Stimulated activated CD8-positive, alpha-beta memory T cell treated with anti-CD3 and anti-CD28 coated beads, Interleukin-4, amount 100 ng/mL, for 4 hours (primary cell): ENCODE results near the gene DDX60.
"Not testable (repeated sequence)": the region's sequence is repeated elsewhere in the genome, so short reads cannot be mapped to it uniquely, and the experiment has no call there.

Source experiments
- DNase-seq, 2 donors: peaks; one replicate each; pipeline ENCODE4 v3.0.0-alpha.2; 2020; ENCODE audit warnings: low read depth in 2 of 2, low spot score in 1 of 2

Gene DDX60

DNA sequence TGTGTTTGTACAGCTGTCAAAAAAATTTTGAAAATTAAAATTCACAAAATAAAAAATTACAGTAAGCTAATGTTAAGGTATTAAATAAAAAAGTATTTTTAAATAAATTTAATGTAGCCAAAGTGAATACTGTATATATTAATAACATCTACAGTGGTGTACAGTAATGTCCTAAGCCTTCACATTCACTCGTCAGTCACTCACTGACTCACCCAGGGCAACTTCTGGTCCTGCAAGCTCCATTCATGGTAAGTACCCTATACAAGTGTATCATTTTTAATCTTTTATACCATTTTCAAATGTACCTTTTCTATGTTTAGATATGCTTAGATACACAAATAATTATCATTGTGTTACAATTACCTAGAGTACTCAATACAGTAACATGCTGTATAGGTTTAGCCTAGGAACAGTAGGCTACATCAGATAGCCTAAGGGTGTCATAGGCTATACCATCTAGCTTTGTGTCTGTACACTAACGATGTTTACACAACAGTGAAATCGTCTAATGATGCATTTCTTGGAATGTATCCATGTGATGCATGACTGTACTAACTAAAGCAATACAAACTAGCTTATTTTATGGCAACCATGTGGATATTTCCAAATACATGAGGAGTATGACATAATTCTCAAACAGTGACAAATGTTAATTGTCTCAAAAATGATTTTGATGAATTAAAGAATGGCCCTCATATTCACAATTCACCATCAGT, 13.7 kb downstream of the DDX60 start:
- DNase-seq: no peak

DNA sequence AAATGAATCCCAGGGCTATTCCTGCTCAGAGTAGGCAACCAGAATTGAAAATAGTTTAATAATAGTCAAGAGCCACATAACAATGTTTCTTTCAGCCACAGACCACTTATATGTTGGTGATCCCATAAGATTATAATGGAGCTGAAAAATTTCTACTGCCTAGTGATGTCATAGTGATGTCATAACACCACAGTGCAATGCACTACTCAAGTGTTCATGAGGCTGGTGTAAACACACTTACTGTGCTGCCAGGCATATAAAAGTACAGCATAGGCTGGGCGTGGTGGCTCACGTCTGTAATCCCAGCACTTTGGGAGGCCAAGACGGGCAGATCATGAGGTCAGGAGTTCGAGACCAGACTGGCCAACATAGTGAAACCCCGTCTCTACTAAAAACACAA, 15.1 kb downstream of the DDX60 start:
- not testable (repeated sequence) for DNase-seq

DNA sequence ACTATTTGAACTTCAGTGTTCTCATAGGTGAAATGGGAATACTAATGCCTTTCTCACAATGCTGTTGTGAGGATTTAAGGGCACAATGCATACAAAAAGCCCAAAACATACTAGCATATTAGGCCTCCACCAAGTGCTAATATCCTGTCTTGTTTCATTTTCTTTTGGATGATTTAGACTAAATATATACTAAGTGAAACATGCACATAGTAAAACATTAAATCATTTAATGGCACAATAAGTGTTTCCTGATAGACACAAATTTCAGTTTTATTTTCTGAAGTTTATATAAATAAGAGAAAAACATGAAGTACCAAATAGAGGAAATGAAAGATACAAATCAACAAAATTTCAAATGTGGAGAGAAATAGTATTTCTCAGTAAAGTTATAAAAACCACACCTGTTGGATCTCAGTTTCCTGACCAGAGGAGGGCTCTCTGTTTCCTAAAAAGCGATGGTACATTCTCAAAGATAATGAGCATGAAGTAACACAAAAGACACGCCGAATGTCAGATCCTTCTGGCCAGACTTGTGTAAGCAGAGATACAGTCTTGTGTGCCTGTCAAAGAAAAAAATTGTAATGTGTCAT, 25.1 kb downstream of the DDX60 start:
- DNase-seq: no peak

DNA sequence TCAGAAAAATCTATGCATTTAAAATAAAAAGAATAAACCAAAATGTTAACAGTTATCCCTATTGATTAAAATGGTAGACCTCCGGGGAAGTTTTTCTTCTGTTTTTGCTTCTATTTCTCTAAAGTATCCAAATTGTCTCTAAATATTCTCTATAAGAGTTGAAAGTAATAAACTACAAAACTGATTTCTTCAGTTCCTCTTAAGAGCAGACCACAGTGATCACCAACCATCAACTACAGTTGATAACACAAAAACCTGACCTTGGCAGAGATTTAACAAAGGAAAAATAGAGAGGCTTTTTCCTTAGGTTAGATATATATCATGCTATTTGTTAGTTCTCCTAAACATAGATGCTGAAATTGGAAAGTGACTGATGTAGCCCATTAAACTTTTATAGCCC, 27.3 kb downstream of the DDX60 start:
- no peak for DNase-seq

DNA sequence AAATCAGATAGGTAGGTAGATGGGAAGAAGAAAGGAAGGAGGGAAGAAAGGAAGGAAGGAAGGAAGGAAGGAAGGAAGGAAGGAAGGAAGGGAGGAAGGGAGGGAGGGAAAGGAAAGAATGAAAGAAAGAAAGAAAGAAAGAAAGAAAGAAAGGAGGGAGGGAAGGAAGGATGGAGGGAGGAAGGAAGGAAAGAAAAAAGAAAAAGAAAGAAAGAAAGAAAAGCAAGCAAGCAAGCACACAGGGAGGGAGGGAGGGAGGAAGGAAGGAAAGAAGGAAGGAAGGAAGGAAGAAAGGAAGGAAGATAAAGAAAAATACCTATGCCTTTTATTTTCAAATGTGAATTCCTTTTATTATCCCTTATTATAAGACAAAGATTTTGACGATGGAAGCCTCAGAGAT, 32.7 kb downstream of the DDX60 start:
- not testable (repeated sequence) for DNase-seq

DNA sequence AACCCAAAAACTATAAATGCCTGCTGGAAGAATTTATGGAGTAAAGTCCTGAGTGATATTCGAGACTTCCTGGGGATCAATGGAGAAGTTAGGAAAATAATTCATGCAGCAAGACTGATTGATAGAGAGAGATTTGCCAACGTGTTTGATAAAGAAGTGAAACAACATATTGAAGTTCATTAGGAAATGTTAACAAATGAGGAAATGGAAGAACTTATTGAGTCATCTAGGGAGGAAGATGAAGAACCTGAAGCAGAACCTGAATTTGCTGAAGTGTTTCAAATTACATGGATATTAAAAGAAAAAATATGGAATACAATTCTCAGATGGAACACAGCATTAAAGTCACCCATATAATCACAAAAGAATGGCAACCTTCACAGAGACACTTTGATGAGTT, 39.0 kb downstream of the DDX60 start:
- no peak for DNase-seq

DNA sequence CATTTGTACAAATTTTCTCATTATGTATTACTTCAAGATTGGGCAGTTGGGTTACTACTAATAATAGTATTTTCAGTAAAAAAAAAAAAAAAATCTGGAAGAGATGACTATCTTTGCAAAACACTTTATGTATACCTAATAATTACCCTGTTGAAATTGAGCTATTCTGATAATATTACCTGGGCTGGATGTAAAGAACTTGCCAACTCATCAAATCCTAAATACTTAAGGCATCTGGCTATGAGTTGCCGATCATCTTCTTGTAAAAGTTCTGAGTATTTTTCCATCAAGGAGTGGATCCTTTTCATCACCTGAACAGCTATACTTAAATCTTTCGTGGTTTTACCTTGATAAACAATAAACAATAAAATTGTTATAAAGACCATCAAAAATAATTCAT, 42.7 kb downstream of the DDX60 start:
- DNase-seq: no peak

DNA sequence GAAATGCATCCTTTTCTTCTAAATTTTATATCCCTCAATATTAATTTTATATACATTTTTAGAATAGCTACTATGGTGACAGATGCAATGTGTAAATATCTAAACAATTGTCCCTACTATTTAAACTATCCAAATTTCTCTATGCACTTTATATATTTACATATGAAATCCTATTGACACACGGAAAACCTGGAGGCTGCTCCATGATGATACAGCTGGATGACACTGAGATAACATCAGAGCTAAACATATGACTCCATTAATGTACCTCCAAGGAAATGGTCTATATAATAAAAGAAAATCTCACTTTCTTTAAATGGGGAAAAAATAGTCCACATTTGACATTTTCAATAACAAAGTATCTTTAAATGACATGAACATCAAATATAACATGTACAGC, 43.7 kb downstream of the DDX60 start:
- DNase-seq: no peak

DNA sequence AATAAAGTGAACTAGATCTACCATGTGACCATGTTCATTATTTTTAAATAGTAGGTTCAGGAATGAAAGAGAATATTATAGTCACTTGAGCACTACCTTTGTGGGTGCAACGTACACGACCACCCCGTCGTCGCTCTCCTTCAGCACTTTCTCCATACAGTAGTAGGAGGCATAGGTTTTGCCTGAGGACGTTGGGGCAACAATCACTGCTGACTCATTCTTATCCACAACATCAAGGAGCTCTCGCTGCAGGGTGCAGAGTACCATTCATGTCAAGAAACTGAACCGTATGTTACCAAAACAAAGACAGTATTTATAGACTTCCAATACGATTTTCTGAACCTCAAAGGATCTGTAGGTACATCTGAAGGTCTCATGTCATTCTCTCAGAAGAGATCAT, 44.7 kb downstream of the DDX60 start:
- no peak for DNase-seq

DNA sequence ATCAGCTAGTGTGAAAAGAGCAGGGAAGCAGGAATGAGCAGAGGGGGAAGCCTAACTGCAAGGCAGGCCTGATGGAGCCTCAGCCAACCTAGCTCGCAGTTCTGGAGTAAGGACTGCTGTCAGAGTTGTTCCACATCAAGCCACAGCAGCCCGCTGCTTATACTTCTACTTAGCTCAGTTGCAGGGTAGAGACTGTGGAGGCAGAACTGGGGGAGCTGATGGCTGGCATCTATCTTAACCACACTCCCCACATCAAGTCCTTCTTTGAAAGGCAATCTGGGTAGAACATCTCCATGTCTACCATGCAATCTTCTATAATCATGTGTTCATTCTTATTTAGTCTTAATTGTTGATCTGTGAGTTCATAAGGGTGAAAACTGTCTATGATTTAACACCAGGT, 46.1 kb downstream of the DDX60 start:
- no peak for DNase-seq

DNA sequence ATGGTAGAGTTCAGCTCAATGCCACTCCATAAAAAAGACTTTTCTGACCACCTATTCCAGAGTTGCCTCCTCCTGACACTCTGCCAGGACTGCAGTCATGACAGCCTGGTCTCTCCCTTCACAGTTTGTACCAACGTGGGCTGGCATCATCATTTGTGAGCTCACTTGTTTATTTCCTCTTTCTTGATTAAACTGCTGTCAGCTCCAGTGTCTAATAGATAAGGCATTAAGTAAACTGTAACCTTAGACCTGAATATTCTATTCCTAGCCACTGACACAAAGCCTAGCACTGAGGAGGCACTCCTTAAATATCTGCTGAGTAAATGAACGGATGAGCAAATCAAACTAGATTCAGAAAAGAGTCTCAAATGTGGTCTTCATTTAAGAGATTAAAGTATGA, 48.7 kb downstream of the DDX60 start:
- no peak for DNase-seq

DNA sequence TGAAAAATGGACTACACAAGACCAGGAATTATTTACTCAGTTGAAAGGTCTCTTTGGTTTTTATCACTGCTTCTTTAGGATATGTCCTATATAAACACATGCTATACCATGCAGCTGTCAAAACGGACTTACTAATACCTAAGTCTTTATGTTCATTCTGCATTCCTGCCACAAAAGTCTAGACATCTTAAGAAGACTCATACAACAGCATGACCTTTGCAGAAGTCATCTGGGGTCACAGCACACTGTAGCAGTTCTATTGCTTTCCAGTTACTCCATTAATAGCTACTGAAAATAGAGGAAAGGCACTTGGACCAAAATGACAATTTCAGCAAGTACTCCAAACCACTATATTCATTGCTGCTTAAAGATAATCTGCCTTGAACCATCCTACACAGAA, 53.2 kb downstream of the DDX60 start:
- no peak for DNase-seq

DNA sequence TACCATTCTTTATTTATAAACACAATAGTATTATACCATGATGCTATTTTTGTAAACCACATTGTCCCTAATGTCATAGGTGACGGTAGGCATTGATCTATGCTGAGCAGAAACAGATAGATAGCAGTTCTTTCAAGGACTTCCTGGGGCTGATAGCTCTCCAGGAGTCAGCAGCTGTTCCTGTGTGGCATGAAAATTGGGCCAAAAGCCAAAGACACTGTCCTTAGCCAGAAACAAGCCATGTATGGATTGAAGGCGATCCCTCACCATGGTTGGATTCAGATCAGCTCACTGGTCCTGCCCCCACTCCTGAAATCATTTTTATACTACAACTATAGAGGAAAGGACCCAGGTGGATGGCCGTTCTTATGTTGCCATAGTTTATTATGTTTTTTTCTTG, 53.6 kb downstream of the DDX60 start:
- DNase-seq: no peak

DNA sequence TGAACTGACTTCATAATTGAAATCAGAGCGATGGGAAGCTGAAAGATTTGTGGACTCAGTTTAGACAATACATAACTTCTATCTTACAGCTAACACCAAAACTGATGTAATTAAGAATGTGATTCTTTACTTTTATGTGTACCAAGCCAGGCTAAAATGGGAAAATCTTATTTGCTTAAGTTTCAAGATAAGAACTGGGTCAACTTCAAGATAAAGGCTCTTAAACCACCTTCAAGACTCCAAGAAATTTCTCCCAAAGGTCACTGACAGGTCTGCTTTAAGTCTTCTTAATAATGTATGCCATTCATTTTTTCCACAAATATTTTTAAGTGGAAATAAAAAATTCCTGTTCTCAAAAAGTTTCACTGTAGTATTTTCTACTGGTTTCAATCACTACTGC, 55.5 kb downstream of the DDX60 start:
- no peak for DNase-seq

DNA sequence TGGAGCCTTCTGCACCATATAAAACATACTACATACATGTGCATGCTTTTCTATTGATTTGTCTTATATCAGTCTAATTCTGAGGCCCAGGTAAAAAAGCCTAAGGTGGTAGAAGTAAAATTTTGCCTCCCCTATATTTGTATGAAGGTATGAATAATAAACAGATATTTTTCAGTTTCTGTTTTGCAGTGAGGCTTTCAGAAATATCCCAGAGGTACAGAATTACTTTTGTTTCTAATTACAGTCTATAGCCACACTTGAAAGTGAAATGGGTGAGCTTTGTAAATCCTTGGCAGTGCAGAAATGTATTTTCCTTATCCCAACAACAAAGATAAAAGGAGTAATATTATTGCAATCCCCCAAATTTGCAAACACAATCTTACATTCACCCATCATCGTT, 59.5 kb downstream of the DDX60 start:
- no peak for DNase-seq

DNA sequence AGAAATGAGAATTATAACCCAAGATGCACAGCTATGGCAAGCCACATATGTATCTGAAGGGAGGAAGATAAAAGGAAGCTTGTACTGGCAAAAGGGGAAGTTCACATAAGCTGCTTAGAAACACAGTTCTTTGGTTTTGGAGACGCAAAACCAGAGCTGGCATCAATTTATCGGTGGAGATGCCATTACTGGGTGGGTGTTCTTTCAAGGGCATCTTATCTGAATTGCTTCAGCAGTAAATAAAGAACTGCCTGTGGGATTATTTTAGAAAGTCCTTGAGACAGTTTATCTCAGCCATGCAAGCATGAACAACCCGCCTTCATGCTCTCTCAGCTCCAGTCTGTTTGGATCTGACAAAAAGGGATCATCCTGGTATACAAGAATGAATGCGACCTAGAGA, 60.8 kb downstream of the DDX60 start:
- no peak for DNase-seq

DNA sequence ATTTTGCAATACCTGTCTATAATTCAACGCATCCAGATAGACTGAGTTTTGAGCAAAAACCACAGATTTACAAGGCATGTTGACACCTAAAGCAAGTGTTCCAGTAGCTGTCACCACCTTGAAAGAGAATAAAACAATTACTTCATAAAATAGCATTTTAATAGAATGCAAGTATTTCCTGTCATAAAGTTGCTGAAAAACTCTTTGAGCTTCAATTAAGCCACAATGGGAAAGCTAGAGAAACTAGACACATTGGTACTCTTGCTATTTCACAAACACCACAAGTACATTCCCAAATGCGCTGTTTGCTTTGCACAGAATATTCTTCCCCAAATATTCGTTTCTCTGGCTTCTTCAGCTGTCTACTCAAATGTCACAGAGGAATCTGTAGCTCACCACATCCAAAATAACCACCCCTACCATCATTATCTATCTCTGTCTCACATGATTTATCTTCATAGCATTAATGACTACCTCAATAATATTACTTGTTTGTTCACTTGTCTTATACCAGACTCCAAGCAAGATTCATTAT, 70.3 kb downstream of the DDX60 start:
- DNase-seq: no peak

DNA sequence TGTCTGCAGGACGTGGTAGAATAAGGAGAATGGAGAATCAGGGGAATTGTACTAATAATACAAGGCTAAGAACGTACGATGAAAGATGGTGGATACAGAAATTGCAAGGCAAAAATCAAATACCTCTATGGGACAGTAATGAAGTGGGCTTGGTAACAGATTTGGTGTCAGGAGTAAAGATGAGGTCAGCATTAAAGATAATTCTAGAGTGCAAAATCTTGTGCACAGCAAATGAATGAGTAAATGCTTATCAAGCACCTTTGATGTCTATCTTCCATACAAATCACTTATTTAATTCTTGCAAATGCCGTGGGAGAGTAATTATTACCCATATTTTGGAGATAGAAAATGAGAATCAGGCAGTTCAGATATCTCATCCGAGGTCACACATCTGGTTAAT, 70.9 kb downstream of the DDX60 start:
- no peak for DNase-seq

DNA sequence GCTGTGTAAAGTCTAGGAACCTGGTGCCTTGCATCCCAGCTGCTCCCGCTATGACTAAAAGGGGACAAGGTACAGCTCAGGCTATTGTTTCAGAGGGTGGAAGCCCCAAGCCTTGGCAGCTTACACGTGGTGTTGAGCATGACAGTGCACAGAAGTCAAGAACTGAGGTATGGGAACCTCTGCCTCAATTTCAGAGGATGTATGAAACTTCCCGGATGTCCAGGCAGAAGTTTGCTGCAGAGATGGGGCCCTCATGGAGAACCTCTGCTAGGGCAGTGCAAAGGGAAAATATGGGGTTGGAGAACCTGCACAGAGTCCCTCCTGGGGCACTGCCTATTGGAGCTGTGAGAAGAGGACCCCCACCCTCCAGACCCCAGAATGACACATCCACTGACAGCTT, 76.6 kb downstream of the DDX60 start:
- no peak for DNase-seq

DNA sequence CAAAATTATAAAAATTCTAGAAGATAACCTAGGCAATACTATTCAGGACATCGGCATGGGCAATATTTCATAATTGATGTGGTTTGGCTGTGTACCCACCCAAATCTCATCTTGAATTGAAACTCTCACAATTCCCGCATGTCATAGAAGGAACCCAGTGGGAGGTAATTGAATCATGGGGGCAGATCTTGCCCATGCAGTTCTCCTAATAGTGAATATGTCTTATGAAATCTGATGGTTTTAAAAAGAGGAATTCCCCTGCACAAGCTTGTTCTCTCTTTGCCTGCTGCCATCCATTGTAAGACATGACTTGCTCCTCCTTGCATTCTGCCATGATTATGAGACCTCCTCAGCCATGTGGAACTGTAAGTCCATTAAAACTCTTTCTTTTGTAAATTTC, 77.7 kb downstream of the DDX60 start:
- DNase-seq: no peak

DNA sequence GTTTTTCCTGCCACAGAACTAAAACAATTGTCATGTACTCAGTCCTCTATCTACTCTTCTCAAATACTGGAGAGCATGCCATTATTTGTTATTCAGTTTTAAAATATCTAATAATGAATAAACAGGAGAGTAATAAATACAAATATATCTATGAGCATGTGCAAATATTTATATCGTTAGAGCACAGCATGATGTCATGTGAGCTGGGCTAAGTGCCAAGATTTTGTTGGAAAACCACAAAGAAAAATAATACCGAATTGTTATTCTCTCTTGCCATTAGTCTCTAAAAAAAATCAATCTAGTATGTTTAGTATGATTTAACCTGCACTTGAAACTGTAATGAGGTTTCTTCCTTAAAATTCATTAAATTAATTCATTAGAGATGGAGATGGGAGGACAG, 97.3 kb downstream of the DDX60 start:
- DNase-seq: no peak

DNA sequence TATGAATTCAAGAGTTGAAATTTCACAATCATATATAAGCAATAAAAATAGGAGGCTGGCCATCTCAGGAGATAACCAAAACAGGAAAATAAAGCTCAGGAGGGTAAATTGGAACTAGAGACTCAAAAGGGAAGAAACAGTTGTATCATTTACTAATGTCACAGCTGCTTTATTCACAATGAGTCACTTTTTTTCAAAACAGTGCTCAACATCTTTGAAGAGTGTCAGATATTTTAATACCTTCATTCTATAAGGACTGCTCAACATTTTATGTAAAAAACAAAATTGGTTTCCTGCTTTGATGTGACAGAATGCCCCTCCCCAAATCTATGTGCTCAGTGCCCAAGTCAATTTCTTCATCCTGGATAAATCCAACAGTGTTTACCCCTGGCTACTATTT, 97.7 kb downstream of the DDX60 start:
- no peak for DNase-seq

DNA sequence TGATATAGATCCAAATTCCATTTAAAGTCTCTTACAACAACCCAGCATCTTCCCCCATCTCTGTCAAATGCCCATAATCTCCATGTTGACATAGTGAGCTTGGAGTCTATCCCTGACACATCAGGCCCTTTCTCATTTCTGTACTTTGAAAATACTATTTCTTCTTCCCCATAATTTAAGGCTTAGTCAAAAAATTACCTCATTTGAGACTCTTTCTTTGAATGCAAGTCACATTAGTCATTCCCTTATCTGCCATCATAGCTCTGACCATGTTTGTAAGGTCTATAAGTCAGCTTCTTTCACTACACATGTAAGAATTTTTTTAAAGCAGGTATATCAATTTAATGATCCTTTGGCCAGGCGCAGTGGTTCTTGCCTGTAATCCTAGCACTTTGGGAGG, 99.9 kb downstream of the DDX60 start:
- no peak for DNase-seq
